Karpas-422 (cell line): ENCODE measurements around the gene GRB10. TPM values are rescaled to one million over a fixed set of nuclear protein-coding genes. Genes with fewer than 3 reads are reported as not detected.

Experiments
- DNase-seq: peaks from one replicate; pipeline ENCODE4 v3.0.0-alpha.2; 2015
- H2AFZ ChIP-seq: fragments of 200-600 bp; sonication (generic); 2 replicates; pipeline ENCODE4 v1.6.1; 2014; ENCODE audit warnings: antibody characterized with exemption, low read length, mixed read lengths
- H3K27ac ChIP-seq: fragments of 200-600 bp; sonication (generic); 2 replicates; pipeline ENCODE4 v1.5.1; 2014; ENCODE audit warnings: mild to moderate bottlenecking, low read length, moderate library complexity
- H3K27me3 ChIP-seq: fragments of 200-600 bp; sonication (generic); 2 replicates; pipeline ENCODE4 v1.6.1; 2014; ENCODE audit warnings: low read length, mixed read lengths
- H3K36me3 ChIP-seq: fragments of 200-600 bp; sonication (generic); 2 replicates; pipeline ENCODE4 v1.6.1; 2014; ENCODE audit warnings: low read length, mixed read lengths; ENCODE audit not compliant: insufficient read depth
- H3K4me1 ChIP-seq: fragments of 200-600 bp; sonication (generic); 2 replicates; pipeline ENCODE4 v1.6.1; 2014; ENCODE audit warnings: mild to moderate bottlenecking, low read length, mixed read lengths
- H3K4me2 ChIP-seq: fragments of 200-600 bp; sonication (generic); 2 replicates; pipeline ENCODE4 v1.6.1; 2014; ENCODE audit warnings: low read length, low read depth, mild to moderate bottlenecking; ENCODE audit not compliant: poor library complexity, severe bottlenecking
- H3K4me3 ChIP-seq: fragments of 200-600 bp; sonication (generic); 2 replicates; pipeline ENCODE4 v1.5.1; 2014; ENCODE audit warnings: mild to moderate bottlenecking, antibody characterized with exemption, low read length, mixed read lengths
- H3K79me2 ChIP-seq: fragments of 200-600 bp; sonication (generic); 2 replicates; pipeline ENCODE4 v1.6.1; 2014; ENCODE audit warnings: mild to moderate bottlenecking, low read length, mixed read lengths
- H3K9ac ChIP-seq: fragments of 200-600 bp; sonication (generic); 2 replicates; pipeline ENCODE4 v1.6.0; 2014; ENCODE audit warnings: low read length
- H3K9me2 ChIP-seq: fragments of 200-600 bp; sonication (generic), shearing (Covaris generic); replicated peaks from 2 replicates; pipeline ENCODE4 v1.6.0; 2014; ENCODE audit warnings: mild to moderate bottlenecking, low read length, moderate library complexity; ENCODE audit not compliant: insufficient read depth
- H3K9me3 ChIP-seq: fragments of 300-700, 200-600 bp; sonication (generic); 2 replicates; pipeline ENCODE4 v1.6.1; 2014; ENCODE audit warnings: low read length, mixed read lengths
- H4K20me1 ChIP-seq: fragments of 200-600 bp; sonication (generic); 2 replicates; pipeline ENCODE4 v1.6.1; 2014; ENCODE audit warnings: mild to moderate bottlenecking, antibody characterized with exemption, low read length, low read depth; ENCODE audit not compliant: insufficient read depth
- total RNA-seq: library from RNA; depleted of rRNA; stranded (reverse); fragments of >200 nt; shearing (Covaris generic); gene quantifications from 2 replicates; pipeline ENCODE4 v1.2.3, GENCODE V29; 2014; ENCODE audit warnings: low replicate concordance

The GRB10 gene
- total RNA-seq, 1 experiment from 2014 or later, result not detected

GRCh38 chr7:50790381-50790780 is 7.7 kb upstream of the GRB10 start:
- Histone ChIP-seq H3K4me3 (no peak overlapping the region), H3K9me3 (no peaks in the 10 kb centered on the region), H4K20me1 (no peaks in the 10 kb centered on the region), H3K79me2 (no peaks in the 10 kb centered on the region), H3K4me1 (no peaks in the 10 kb centered on the region), H3K9me2 (no peaks in the 10 kb centered on the region), H3K36me3 (no peaks in the 10 kb centered on the region), H2AFZ (no peak overlapping the region), H3K4me2 (no peak overlapping the region), H3K27ac (no peak overlapping the region), H3K9ac (no peak overlapping the region), H3K27me3 (no peaks in the 10 kb centered on the region)
- no peak for DNase-seq

- H3K27me3 ChIP-seq, result no peaks in the 10 kb centered on the region
- H3K9me3 ChIP-seq, result no peaks in the 10 kb centered on the region
- no peak for DNase-seq
- H2AFZ ChIP-seq, result no peak overlapping the region
- no peaks in the 10 kb centered on the region for H3K79me2 ChIP-seq
- no peaks in the 10 kb centered on the region for H4K20me1 ChIP-seq
- H3K4me2 ChIP-seq, result no peak overlapping the region
- H3K36me3 ChIP-seq, result no peaks in the 10 kb centered on the region
- no peaks in the 10 kb centered on the region for H3K9me2 ChIP-seq
- no peak overlapping the region for H3K9ac ChIP-seq
- H3K27ac ChIP-seq, result no peak overlapping the region
- H3K4me3 ChIP-seq, result no peak overlapping the region
- no peaks in the 10 kb centered on the region for H3K4me1 ChIP-seq
Observed at GRCh38 chr7:50788382-50788781, 5.7 kb upstream of the GRB10 start.

GRCh38 chr7:50787825-50788224 is 5.1 kb upstream of the GRB10 start:
- Histone ChIP-seq H3K27me3 (no peaks in the 10 kb centered on the region), H3K4me2 (no peak overlapping the region), H3K4me3 (no peak overlapping the region), H3K9me2 (no peaks in the 10 kb centered on the region), H2AFZ (no peak overlapping the region), H4K20me1 (no peaks in the 10 kb centered on the region), H3K4me1 (no peaks in the 10 kb centered on the region), H3K79me2 (no peaks in the 10 kb centered on the region), H3K36me3 (no peaks in the 10 kb centered on the region), H3K9me3 (no peaks in the 10 kb centered on the region), H3K27ac (no peak overlapping the region), H3K9ac (no peak overlapping the region)
- DNase-seq, result no peak

- Histone ChIP-seq H3K27me3 (no peaks in the 10 kb centered on the region), H3K36me3 (no peaks in the 10 kb centered on the region), H3K9me3 (no peaks in the 10 kb centered on the region), H3K9ac (no peak overlapping the region), H3K4me2 (no peak overlapping the region), H3K27ac (no peak overlapping the region), H3K4me1 (no peaks in the 10 kb centered on the region), H3K79me2 (no peaks in the 10 kb centered on the region), H3K9me2 (no peaks in the 10 kb centered on the region), H3K4me3 (no peak overlapping the region), H2AFZ (no peak overlapping the region), H4K20me1 (no peaks in the 10 kb centered on the region)
- no peak for DNase-seq
Observed at GRCh38 chr7:50785346-50785745, 2.6 kb upstream of the GRB10 start.

GRCh38 chr7:50783801-50784507 is 1.3 kb upstream of the GRB10 start:
- no peaks in the 10 kb centered on the region for H3K9me2 ChIP-seq
- no peak overlapping the region for H3K27ac ChIP-seq
- DNase-seq, result no peak
- no peak overlapping the region for H3K9ac ChIP-seq
- no peaks in the 10 kb centered on the region for H3K9me3 ChIP-seq
- H3K4me2 ChIP-seq, result no peak overlapping the region
- no peak overlapping the region for H2AFZ ChIP-seq
- H3K79me2 ChIP-seq, result no peaks in the 10 kb centered on the region
- H3K4me1 ChIP-seq, result no peaks in the 10 kb centered on the region
- no peaks in the 10 kb centered on the region for H4K20me1 ChIP-seq
- H3K4me3 ChIP-seq, result no peak overlapping the region
- H3K27me3 ChIP-seq, result no peaks in the 10 kb centered on the region
- no peaks in the 10 kb centered on the region for H3K36me3 ChIP-seq

GRCh38 chr7:50783303-50783702 is 607 bp upstream of the GRB10 start:
- Histone ChIP-seq H3K27me3 (no peaks in the 10 kb centered on the region), H3K27ac (no peak overlapping the region), H3K9ac (no peak overlapping the region), H3K9me3 (no peaks in the 10 kb centered on the region), H4K20me1 (no peaks in the 10 kb centered on the region), H2AFZ (no peak overlapping the region), H3K9me2 (no peaks in the 10 kb centered on the region), H3K4me3 (no peak overlapping the region), H3K79me2 (no peaks in the 10 kb centered on the region), H3K36me3 (no peaks in the 10 kb centered on the region), H3K4me2 (no peak overlapping the region), H3K4me1 (no peaks in the 10 kb centered on the region)
- DNase-seq, result no peak

GRCh38 chr7:50781381-50782293 is 1.1 kb downstream of the GRB10 start:
- H3K79me2 ChIP-seq, result no peaks in the 10 kb centered on the region
- H3K9me2 ChIP-seq, result no peaks in the 10 kb centered on the region
- no peak overlapping the region for H2AFZ ChIP-seq
- no peaks in the 10 kb centered on the region for H3K9me3 ChIP-seq
- no peaks in the 10 kb centered on the region for H3K4me1 ChIP-seq
- H3K27me3 ChIP-seq, result no peaks in the 10 kb centered on the region
- H3K4me2 ChIP-seq, result no peak overlapping the region
- no peaks in the 10 kb centered on the region for H4K20me1 ChIP-seq
- H3K27ac ChIP-seq, result no peak overlapping the region
- DNase-seq, result no peak
- no peak overlapping the region for H3K4me3 ChIP-seq
- H3K36me3 ChIP-seq, result no peaks in the 10 kb centered on the region
- H3K9ac ChIP-seq, result no peak overlapping the region

GRCh38 chr7:50780436-50780835 is 2.3 kb downstream of the GRB10 start:
- Histone ChIP-seq H3K79me2 (no peaks in the 10 kb centered on the region), H3K9me3 (no peaks in the 10 kb centered on the region), H3K9ac (no peak overlapping the region), H4K20me1 (no peaks in the 10 kb centered on the region), H2AFZ (no peak overlapping the region), H3K4me3 (no peak overlapping the region), H3K4me2 (no peak overlapping the region), H3K36me3 (no peaks in the 10 kb centered on the region), H3K27ac (no peak overlapping the region), H3K4me1 (no peaks in the 10 kb centered on the region), H3K9me2 (no peaks in the 10 kb centered on the region), H3K27me3 (no peaks in the 10 kb centered on the region)
- no peak for DNase-seq
